IPS DF 4.7 (cell line): Measurements from ENCODE around the gene PFDN2.
A peak's percentile ranks its signal among the peaks of the same experiment; 100 is the strongest.

Experiments
- DNase-seq: peaks from one replicate; pipeline ENCODE4 v3.0.0-alpha.2; 2013; ENCODE audit warnings: low spot score; ENCODE audit errors: extremely low read depth

The PFDN2 gene

GRCh38 chr1:161117759-161118581 is at the start of gene PFDN2, which contains the start of gene NIT1:
TSS of gene PFDN2 (minus strand) at chr1:161118037. CDS start at chr1:161118026, 11 bp downstream.
TSS of gene NIT1 (plus strand) at chr1:161118105. CDS start at chr1:161118177, 72 bp downstream.
- DNase-seq, result peak; percentile 49

- no peak for DNase-seq
Measured at GRCh38 chr1:161166669-161167548, 49.1 kb upstream of the PFDN2 start.

DNA sequence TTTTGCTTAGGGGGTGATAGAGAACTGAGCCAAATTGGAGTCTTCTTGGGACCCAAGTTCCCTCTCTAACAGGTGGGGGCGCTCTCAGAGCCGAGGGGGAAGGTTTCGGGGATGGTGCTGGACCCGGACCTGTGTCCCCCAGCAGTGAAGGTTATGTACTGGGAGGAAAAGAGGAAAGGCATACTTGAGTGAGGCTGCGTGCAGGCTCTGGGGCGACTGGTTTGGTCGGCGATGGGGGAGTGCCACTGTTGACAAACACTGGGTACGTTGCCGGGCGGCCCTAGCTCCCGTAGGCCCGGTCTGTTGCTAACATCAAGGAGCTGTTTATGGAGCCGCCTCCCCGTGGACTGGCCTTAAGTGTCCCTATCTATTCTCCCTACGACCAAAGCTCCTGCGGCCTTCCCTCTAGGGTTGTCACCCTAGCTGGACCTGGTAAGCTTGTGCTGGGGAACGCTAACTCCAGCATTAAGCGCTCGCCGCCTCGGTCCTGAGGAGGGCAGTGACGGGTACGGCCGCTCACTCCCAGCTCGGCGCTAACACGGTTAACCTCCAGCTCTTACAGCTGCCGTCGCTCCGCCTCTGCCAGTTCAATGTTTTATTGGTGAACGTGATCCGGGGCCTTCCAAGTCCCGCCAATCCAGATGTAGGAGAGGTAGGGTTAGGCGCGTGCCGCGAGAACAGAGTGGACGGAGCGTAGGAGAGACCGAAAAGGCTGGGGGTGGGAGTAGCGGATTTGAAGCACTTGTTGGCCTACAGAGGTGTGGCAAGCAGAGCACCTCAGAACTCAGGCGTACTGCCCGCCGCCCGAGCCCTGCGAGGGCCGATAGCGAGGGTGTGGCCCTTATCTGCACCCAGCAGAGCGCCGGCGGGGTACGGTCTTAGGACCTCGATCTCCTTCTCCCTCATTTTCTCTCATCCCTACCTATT is 48.2 kb upstream of the PFDN2 start, which contains the start of gene PPOX:
TSS of gene PPOX (plus strand) at position 685 of the 927 bp plus-strand sequence. CDS start 422 bp downstream, outside the sequence.
- no peak for DNase-seq

DNA sequence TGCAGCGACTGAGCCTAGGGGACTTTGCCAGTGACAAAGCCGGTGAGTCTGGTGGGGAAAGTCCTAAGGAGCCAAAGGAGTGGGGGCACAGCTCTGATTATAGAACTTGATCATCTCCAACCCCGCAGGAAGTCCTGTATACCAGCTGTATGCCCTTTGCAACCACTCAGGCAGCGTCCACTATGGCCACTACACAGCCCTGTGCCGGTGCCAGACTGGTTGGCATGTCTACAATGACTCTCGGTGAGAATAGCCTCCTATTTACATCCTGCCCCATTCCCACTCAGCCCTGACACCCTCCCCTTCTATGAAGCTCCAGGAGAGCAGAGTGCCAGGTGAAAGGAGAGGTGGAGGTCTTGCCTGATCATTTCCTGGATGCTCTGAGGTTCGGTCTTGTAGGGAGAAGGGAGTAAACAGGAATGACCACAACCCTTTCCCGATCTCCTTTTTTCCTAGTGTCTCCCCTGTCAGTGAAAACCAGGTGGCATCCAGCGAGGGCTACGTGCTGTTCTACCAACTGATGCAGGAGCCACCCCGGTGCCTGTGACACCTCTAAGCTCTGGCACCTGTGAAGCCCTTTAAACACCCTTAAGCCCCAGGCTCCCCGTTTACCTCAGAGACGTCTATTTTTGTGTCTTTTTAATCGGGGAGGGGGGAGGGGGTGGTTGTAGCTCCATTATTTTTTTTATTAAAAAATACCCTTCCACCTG is 47.2 kb upstream of the PFDN2 start:
- no peak for DNase-seq

- no peak for DNase-seq
Measured at GRCh38 chr1:161163793-161164192, 46.0 kb upstream of the PFDN2 start.

DNA sequence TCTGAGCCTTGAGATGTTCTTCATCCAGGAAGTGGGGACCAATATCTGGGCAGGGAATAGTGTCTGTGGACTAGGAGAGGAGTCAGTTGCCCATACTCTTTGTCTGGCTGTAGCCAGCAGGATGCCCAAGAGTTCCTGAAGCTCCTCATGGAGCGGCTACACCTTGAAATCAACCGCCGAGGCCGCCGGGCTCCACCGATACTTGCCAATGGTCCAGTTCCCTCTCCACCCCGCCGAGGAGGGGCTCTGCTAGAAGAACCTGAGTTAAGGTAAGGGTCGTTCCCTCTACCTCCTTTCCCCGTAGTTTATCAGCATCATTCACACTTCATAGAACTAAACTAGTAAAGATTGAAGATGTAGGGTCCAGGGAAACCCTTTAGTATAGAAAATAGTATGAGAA is 45.0 kb upstream of the PFDN2 start:
- DNase-seq, result no peak

DNA sequence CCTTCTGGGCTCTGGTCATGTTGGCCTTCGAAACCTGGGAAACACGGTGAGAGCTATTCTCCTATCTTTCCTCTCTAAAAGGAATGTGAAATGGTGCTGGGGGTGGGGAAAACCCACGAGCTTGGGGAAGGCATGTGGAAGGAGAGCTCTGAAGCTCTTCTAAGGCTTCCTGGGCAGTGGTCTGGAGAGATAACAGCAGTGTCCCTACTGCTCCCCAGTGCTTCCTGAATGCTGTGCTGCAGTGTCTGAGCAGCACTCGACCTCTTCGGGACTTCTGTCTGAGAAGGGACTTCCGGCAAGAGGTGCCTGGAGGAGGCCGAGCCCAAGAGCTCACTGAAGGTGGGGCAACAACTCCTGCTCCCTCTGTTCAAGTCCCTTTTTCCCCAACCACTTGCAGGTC is 44.2 kb upstream of the PFDN2 start:
- no peak for DNase-seq

GRCh38 chr1:161161652-161162051 is 43.8 kb upstream of the PFDN2 start:
- no peak for DNase-seq

DNA sequence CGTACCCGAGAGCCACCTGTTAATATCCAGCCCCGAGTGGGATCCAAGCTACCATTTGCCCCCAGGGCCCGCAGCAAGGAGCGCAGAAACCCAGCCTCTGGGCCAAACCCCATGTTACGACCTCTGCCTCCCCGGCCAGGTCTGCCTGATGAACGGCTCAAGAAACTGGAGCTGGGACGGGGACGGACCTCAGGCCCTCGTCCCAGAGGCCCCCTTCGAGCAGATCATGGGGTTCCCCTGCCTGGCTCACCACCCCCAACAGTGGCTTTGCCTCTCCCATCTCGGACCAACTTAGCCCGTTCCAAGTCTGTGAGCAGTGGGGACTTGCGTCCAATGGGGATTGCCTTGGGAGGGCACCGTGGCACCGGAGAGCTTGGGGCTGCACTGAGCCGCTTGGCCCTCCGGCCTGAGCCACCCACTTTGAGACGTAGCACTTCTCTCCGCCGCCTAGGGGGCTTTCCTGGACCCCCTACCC is 42.9 kb upstream of the PFDN2 start:
- no peak for DNase-seq

DNA sequence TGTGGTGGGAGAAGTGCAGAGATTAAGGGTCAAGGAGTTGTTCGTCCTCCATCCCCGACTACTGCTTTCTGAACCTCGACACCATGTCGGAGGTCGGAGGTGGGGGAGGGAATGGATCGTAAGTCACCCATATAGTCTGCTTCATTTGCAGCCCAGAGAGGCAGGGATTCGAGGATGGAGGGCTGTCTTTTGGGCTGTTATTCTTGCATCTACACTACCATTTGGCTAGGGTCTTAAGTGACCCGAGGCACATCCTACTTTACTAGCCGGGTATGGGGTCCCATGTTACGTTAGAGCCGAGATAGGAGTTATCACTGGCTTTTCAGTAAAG is 42.0 kb upstream of the PFDN2 start:
- no peak for DNase-seq

DNA sequence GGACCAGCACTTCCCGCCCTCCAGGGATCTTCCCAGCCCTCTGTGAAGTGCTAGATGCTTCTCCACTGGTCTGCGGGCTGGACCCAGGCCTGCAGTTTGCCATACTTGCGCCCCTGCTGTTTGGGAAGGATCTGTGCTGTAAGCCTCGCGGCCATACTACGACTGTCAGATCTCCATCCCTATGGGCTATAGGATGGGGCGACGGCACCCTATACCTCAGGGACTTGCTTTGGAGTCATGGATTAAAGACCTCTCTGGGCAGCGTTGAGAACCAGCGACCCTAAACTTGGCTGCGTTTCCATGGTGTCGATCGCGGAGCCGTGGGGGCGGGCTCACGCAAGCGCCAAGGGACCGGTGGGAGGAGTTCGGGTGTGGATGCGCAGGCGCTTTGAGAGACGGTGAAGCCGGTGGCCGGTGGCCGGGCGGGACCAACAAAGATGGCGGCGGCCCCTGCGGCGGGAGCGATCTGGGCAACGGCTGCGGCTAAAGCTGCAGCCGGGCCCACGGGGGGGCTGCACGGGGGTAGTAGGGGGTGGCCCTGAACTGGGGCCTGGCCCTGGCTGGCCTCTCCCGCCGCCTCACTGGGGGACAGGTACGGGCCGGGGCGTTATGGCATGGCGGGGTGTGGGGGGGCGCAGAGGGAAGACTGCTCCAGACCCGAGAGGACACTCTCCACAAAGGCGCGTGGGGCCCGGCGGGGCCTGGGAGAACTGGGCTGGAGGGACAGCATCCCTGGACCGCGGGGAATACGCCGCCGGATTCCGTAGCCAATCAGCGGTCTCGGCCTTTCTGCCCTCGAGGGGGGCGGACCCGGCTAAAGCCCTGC is 41.5 kb upstream of the PFDN2 start, which contains the start of gene USP21:
TSS of gene USP21 (plus strand) at position 414 of the 826 bp plus-strand sequence. CDS start 1,141 bp downstream, outside the sequence.
- no peak for DNase-seq

DNA sequence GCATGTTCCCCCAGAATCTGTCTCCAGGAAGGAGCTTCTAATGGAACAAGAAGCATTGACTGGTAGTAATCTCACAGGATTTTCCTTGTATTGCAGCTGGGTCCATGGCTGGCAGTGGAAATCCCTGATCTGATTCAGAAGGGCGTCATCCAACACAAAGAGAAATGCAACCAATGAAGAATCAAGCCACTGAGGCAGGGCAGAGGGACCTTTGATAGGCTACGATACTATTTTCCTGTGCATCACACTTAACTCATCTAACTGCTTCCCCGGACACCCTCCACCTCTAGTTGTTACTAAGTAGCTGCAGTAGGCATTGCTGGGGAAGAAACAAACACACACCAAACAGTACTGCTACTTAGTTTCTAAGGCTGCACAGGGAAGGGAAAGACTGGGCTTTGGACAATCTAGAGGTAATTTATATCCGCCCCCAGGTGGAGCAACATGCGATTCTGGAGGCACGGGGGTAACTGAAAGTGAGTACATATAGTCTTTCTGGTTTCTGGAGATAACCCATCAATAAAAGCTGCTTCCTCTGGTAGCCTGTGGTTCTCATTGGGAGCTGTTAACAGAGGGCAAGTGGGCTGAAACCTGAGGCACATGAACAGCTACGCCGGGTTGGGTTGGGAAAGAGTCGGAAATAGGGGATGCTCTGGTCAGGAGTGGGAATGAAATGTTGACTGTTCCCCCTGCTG is 40.6 kb upstream of the PFDN2 start:
- DNase-seq, result no peak

DNA sequence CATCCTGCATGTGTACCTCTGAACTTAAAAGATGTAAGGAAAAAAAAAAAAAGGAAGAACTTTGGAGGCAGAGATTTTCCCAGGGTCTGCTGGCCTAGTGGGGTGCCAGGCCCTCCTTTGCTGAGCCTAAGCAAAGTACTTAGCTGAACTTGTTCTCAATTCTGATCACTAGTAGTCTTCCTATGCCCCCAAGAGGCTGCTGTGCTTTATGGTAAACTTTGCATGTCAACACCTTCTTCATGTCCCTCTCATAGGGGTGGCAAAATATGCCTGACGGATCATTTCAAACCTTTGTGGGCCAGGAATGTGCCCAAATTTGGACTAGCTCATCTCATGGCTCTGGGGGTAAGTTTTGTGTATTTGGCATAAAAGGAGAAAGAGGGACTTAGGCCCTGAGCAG is 40.0 kb upstream of the PFDN2 start:
- no peak for DNase-seq

DNA sequence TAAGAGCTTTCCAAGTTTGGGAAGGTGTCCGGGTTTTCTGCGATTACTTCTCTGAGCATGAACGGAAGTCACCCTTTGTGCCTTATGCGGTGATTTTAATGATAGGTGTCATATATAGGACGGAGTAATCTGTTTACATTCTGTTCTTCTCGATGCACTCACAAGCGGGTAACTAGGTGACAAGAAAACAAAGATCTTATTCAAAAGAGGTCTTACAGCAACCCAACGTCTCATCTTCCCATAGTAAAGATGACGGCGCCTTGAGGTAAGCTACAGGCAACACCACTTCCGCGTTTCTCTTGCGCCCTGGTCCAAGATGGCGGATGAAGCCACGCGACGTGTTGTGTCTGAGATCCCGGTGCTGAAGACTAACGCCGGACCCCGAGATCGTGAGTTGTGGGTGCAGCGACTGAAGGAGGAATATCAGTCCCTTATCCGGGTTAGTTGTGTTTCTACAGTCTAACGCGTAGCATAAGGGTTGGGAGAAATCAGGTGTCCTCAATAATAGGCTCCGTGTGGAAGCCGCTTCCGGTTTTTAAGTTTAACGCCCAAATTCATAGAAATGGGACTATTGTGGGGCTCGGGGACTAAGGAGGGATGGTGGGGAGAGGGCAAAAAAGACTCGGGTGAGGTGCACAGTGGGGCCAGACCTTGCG is 36.0 kb upstream of the PFDN2 start, which contains the start of gene UFC1:
TSS of gene UFC1 (plus strand) at position 297 of the 656 bp plus-strand sequence. CDS start at position 317, 20 bp downstream.
- no peak for DNase-seq

- DNase-seq, result no peak
Measured at GRCh38 chr1:161153176-161153575, 35.3 kb upstream of the PFDN2 start.

DNA sequence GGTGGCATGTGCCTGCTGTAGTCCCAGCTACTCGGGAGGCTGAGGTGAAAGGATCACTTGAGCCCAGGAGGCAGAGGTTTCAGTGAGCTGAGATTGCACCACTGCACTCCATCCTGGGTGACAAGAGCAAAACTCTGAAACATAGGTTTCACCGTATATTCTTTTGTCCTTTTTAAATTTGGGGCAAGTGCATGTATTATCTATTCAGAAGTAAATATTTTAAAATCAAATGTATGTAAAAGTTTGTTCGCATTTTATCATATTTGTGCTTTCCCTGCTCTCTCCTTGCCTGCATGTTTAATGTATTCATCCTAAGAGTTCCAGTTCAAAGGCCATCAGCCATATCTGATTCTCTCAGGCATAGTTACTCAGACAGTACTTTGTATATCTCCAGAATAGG is 28.0 kb upstream of the PFDN2 start:
- no peak for DNase-seq

DNA sequence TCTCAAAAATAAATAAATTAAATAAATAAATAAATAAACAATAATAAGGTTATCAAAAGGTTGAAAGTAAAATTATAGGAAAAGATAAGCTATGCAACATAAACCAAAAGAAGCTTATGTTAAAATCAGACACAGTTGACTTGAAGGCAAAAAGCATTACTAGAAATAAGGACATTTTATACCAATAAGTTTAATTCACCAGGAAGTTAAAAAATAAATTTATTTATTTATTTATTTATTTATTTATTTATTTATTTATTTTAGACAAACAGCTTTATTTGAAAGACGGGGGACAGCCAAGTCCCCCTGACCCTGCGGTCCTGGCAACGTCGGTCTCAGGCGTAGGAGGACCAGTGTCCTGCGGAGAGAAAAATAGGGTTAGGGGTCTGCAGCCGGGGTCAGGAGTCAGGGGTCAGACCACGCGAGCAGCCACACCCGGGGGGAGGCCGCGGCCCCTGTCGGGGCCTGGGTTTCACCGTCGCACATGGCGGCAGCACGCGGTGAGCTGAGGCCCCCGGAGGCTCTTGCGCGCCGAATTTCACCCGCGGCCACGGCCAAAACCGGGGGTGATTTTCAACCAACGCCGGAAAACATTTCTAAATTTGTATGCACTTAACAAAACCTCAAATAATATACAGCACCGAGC is 23.0 kb upstream of the PFDN2 start:
- DNase-seq, result no peak

GRCh38 chr1:161139766-161140165 is 21.9 kb upstream of the PFDN2 start:
- no peak for DNase-seq
